ENCODE data around the gene DNM3. TPM values are rescaled to one million over a fixed set of nuclear protein-coding genes. Genes with fewer than 3 reads are reported as not detected.

Gene DNM3
- polyA plus RNA-seq, 3 donors, result 0.15 TPM; not detected in 2

- Histone ChIP-seq H3K79me2 (ENCODE audit: insufficient read depth, low read length) (no peaks in the 10 kb centered on the region), H3K36me3 (replicated peaks in 1 of 2; ENCODE audit: control insufficient read depth in 1 of 2, insufficient read depth in 2 of 2, low read length in 2 of 2) (no peaks in the 10 kb centered on the region), H2AFZ (ENCODE audit: insufficient read depth, low read depth, low read length, poor library complexity, severe bottlenecking) (no peak overlapping the region), H3K27ac (ENCODE audit: low read depth in 1 of 2, low read length in 2 of 2) (no peak overlapping the region), H3K9me3 (replicated peaks in 1 of 2; ENCODE audit: control insufficient read depth in 1 of 2, insufficient read depth in 1 of 2, low read length in 2 of 2) (no peaks in the 10 kb centered on the region), H4K20me1 (ENCODE audit: insufficient read depth, low read length) (no peaks in the 10 kb centered on the region), H3K27me3 (ENCODE audit: control insufficient read depth in 2 of 2, insufficient read depth in 2 of 2, low read length in 2 of 2) (no peaks in the 10 kb centered on the region), H3K4me3 (replicated peaks in 1 of 3; ENCODE audit: low read depth in 2 of 3, low read length in 3 of 3) (no peak overlapping the region), H3K9ac (ENCODE audit: insufficient read depth, low read length, poor library complexity, severe bottlenecking) (no peak overlapping the region), H3K4me1 (ENCODE audit: control insufficient read depth in 1 of 2, insufficient read depth in 2 of 2, low read length in 2 of 2) (no peaks in the 10 kb centered on the region), H3K4me2 (replicated peaks; ENCODE audit: extremely low read depth, low read length, poor library complexity, severe bottlenecking) (no peak overlapping the region)
- H3K27ac Mint-ChIP-seq, result no peak overlapping the region
- no CpG with 5 or more reads among the region's 1 CpG for WGBS (ENCODE audit: insufficient coverage)
- no peak for TF ChIP-seq CTCF (IDR thresholded peaks at IDR 0.05)
- H3K4me1 Mint-ChIP-seq, result peaks cover 8% of the 10 kb centered on the region
- no peaks in the 10 kb centered on the region for H3K9me3 Mint-ChIP-seq
- no peak for DNase-seq
- H3K4me3 Mint-ChIP-seq, result no peak overlapping the region
- no peaks in the 10 kb centered on the region for H3K36me3 Mint-ChIP-seq
- peaks cover 0 to 3% (median 0%) of the 10 kb centered on the region in 3 donors for H3K27me3 Mint-ChIP-seq (ENCODE audit: low read depth in 3 of 3)
- intact Hi-C loops (cut with micrococcal nuclease), result no loop called here
Observed at GRCh38 chr1:172275478-172275877, 434.2 kb downstream of the DNM3 start.

GRCh38 chr1:172276120-172276818, 435.0 kb downstream of the DNM3 start:
- H3K4me2 ChIP-seq (replicated peaks; ENCODE audit: extremely low read depth, low read length, poor library complexity, severe bottlenecking), result no peak overlapping the region
- no peak overlapping the region for H3K9ac ChIP-seq (ENCODE audit: insufficient read depth, low read length, poor library complexity, severe bottlenecking)
- no peaks in the 10 kb centered on the region for H3K9me3 ChIP-seq (replicated peaks in 1 of 2; ENCODE audit: control insufficient read depth in 1 of 2, insufficient read depth in 1 of 2, low read length in 2 of 2)
- no peaks in the 10 kb centered on the region for H3K4me1 ChIP-seq (ENCODE audit: control insufficient read depth in 1 of 2, insufficient read depth in 2 of 2, low read length in 2 of 2)
- H3K79me2 ChIP-seq (ENCODE audit: insufficient read depth, low read length), result no peaks in the 10 kb centered on the region
- no CpG with 5 or more reads among the region's 2 CpGs for WGBS (ENCODE audit: insufficient coverage)
- DNase-seq, result no peak
- H3K4me3 ChIP-seq (replicated peaks in 1 of 3; ENCODE audit: low read depth in 2 of 3, low read length in 3 of 3), result no peak overlapping the region
- no peaks in the 10 kb centered on the region for H3K36me3 ChIP-seq (replicated peaks in 1 of 2; ENCODE audit: control insufficient read depth in 1 of 2, insufficient read depth in 2 of 2, low read length in 2 of 2)
- Mint-ChIP-seq H3K4me3 (no peak overlapping the region), H3K27ac (no peak overlapping the region), H3K36me3 (no peaks in the 10 kb centered on the region), H3K9me3 (peaks cover 0 to 2% (median 0%) of the 10 kb centered on the region in 7 donors), H3K4me1 (peaks cover 8% of the 10 kb centered on the region), H3K27me3 (ENCODE audit: low read depth in 3 of 3) (peaks cover 0 to 3% (median 0%) of the 10 kb centered on the region in 3 donors)
- intact Hi-C loops (cut with micrococcal nuclease), result no loop called here
- no peak for TF ChIP-seq CTCF (IDR thresholded peaks at IDR 0.05)
- H3K27me3 ChIP-seq (ENCODE audit: control insufficient read depth in 2 of 2, insufficient read depth in 2 of 2, low read length in 2 of 2), result no peaks in the 10 kb centered on the region
- H4K20me1 ChIP-seq (ENCODE audit: insufficient read depth, low read length), result no peaks in the 10 kb centered on the region
- H2AFZ ChIP-seq (ENCODE audit: insufficient read depth, low read depth, low read length, poor library complexity, severe bottlenecking), result no peak overlapping the region
- no peak overlapping the region for H3K27ac ChIP-seq (ENCODE audit: low read depth in 1 of 2, low read length in 2 of 2)
